Peyer's patch (tissue), 4 donors: ENCODE results near the gene XYLT1.

Experiments used
- CTCF ChIP-seq, 6 experiments: fragments of 450-650 bp in 4 of 6; fragments of 200-600 bp in 2 of 6; sonication (generic) in 1 of 6; IDR thresholded peaks; one replicate each; pipeline ENCODE4 v1.5.1; 2017 to 2019; ENCODE audit warnings: antibody characterized with exemption in 6 of 6, mild to moderate bottlenecking in 3 of 6, moderate library complexity in 1 of 6
- POLR2A ChIP-seq, 2 donors: fragments of 450-650 bp; IDR thresholded peaks; one replicate each; pipeline ENCODE4 v1.5.1; 2017; ENCODE audit warnings: antibody characterized with exemption in 2 of 2, mild to moderate bottlenecking in 2 of 2, moderate library complexity in 2 of 2

- no peak for TF ChIP-seq CTCF (IDR thresholded peaks at IDR 0.05)
- no peak for TF ChIP-seq POLR2A (IDR thresholded peaks at IDR 0.05)
These were observed 30.6 kb downstream of the XYLT1 start for GRCh38 chr16:17440131-17440530.
